PC-3 (cell line): ENCODE data around the gene PCDHGA4.

ENCODE experiments used
- EZH2 ChIP-seq: fragments of 300-600 bp; sonication (generic); IDR thresholded peaks from one replicate; pipeline ENCODE4 v1.6.1; 2017; ENCODE audit warnings: antibody characterized with exemption, mild to moderate bottlenecking, low read length; ENCODE audit not compliant: unreplicated experiment
- TF ChIP-seq, protein P1 (sequence below): fragments of 300-600 bp; sonication (generic); conservative IDR thresholded peaks from 2 replicates; pipeline ENCODE4 v1.5.1; 2017; ENCODE audit warnings: antibody characterized with exemption, low read depth, mild to moderate bottlenecking, low read length

DNA sequence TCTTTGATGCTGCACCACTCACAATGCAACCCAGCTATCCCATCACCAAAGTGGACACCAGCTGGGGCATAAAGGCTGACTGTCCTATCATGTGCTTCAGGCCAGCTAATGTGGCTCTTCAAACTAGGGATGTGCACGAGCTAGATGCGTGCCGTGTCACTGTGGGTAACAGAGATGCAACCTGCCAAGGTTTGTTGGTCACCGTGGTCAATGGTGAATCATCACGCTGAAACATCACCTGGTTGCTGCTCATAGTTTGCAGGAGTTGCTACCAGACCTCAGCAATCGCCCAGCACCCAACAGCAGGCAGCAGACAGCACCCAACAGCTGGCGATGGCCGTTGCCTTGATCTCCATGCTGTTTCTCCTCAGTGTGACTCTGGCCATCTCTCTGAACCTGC is 26.6 kb upstream of the PCDHGA4 start:
- TF ChIP-seq, protein P1, sequence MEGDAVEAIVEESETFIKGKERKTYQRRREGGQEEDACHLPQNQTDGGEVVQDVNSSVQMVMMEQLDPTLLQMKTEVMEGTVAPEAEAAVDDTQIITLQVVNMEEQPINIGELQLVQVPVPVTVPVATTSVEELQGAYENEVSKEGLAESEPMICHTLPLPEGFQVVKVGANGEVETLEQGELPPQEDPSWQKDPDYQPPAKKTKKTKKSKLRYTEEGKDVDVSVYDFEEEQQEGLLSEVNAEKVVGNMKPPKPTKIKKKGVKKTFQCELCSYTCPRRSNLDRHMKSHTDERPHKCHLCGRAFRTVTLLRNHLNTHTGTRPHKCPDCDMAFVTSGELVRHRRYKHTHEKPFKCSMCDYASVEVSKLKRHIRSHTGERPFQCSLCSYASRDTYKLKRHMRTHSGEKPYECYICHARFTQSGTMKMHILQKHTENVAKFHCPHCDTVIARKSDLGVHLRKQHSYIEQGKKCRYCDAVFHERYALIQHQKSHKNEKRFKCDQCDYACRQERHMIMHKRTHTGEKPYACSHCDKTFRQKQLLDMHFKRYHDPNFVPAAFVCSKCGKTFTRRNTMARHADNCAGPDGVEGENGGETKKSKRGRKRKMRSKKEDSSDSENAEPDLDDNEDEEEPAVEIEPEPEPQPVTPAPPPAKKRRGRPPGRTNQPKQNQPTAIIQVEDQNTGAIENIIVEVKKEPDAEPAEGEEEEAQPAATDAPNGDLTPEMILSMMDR = no peak
- no peak for TF ChIP-seq EZH2
